ENCODE data around the gene NDUFA13.
A peak's percentile ranks its signal among the peaks of the same experiment; 100 is the strongest.
"Not testable (repeated sequence)": the region's sequence is repeated elsewhere in the genome, so short reads cannot be mapped to it uniquely, and the experiment has no call there.

Gene NDUFA13

GRCh38 chr19:19515642-19516519, at the start of gene NDUFA13:
TSS of gene NDUFA13 (plus strand) at chr19:19516225. CDS start at chr19:19516239, 14 bp downstream.
- peak; percentile 17 for TF ChIP-seq CTCF (IDR thresholded peaks at IDR 0.05)
- peak within 1 kb of the TSS; percentile 85 for H3K27ac ChIP-seq
- H3K9me3 ChIP-seq, result no peaks in the 10 kb centered on the region
- H3K4me3 ChIP-seq (ENCODE audit: low read depth in 1 of 2, low read length in 1 of 2), result peak within 1 kb of the TSS; percentile 82 to 97
- peaks cover 5% of the 10 kb centered on the region for H3K27me3 ChIP-seq
- H3K4me1 ChIP-seq (ENCODE audit: control insufficient read depth in 1 of 2, insufficient read depth in 1 of 2, low read depth in 1 of 2, low read length in 1 of 2), result peaks cover 12% of the 10 kb centered on the region in 2 experiments
- H3K36me3 ChIP-seq, result peaks cover 3% of the 10 kb centered on the region

- Histone ChIP-seq H3K9me3 (no peaks in the 10 kb centered on the region), H3K36me3 (peaks cover 24% of the 10 kb centered on the region), H3K27ac (peak overlapping the region; percentile 26), H3K4me3 (ENCODE audit: low read depth in 1 of 2, low read length in 1 of 2) (no peak overlapping the region), H3K27me3 (no peaks in the 10 kb centered on the region), H3K4me1 (ENCODE audit: control insufficient read depth in 1 of 2, insufficient read depth in 1 of 2, low read depth in 1 of 2, low read length in 1 of 2) (peaks cover 36 to 44% of the 10 kb centered on the region in 2 experiments)
- no peak for TF ChIP-seq CTCF (IDR thresholded peaks at IDR 0.05)
Measured at GRCh38 chr19:19468424-19469050, 47.5 kb upstream of the NDUFA13 start.

GRCh38 chr19:19470579-19470978, 45.4 kb upstream of the NDUFA13 start:
- Histone ChIP-seq H3K27me3 (no peaks in the 10 kb centered on the region), H3K4me1 (ENCODE audit: control insufficient read depth in 1 of 2, insufficient read depth in 1 of 2, low read depth in 1 of 2, low read length in 1 of 2) (peaks cover 33 to 44% of the 10 kb centered on the region in 2 experiments), H3K4me3 (ENCODE audit: low read depth in 1 of 2, low read length in 1 of 2) (peak overlapping the region in 1 of 2 experiments; percentile 33), H3K36me3 (peaks cover 24% of the 10 kb centered on the region), H3K27ac (peak overlapping the region; percentile 90), H3K9me3 (no peaks in the 10 kb centered on the region)
- no peak for TF ChIP-seq CTCF (IDR thresholded peaks at IDR 0.05)

- Histone ChIP-seq H3K27ac (peak overlapping the region; percentile 90), H3K27me3 (no peaks in the 10 kb centered on the region), H3K4me3 (ENCODE audit: low read depth in 1 of 2, low read length in 1 of 2) (no peak overlapping the region), H3K36me3 (peaks cover 17% of the 10 kb centered on the region), H3K4me1 (ENCODE audit: control insufficient read depth in 1 of 2, insufficient read depth in 1 of 2, low read depth in 1 of 2, low read length in 1 of 2) (peaks cover 40 to 55% of the 10 kb centered on the region in 2 experiments), H3K9me3 (no peaks in the 10 kb centered on the region)
- TF ChIP-seq CTCF (IDR thresholded peaks at IDR 0.05), result no peak
Measured at GRCh38 chr19:19471682-19472081, 44.3 kb upstream of the NDUFA13 start.

- peak overlapping the region; percentile 90 for H3K27ac ChIP-seq
- peaks cover 40 to 55% of the 10 kb centered on the region in 2 experiments for H3K4me1 ChIP-seq (ENCODE audit: control insufficient read depth in 1 of 2, insufficient read depth in 1 of 2, low read depth in 1 of 2, low read length in 1 of 2)
- H3K36me3 ChIP-seq, result peaks cover 17% of the 10 kb centered on the region
- H3K9me3 ChIP-seq; H3K27me3 ChIP-seq; H3K4me3 ChIP-seq (ENCODE audit: low read depth in 1 of 2, low read length in 1 of 2): not testable (repeated sequence)
Measured at GRCh38 chr19:19472106-19472505, 43.9 kb upstream of the NDUFA13 start.

Measured in neutrophil (primary cell).